HUES48 (cell line): ENCODE measurements around the gene KRTAP20-1.

ENCODE experiments used
- H3K27ac ChIP-seq: one replicate; pipeline ENCODE4 v1.7.0; 2013; ENCODE audit warnings: low read depth, low read length, inconsistent platforms
- H3K27me3 ChIP-seq: 2 replicates; pipeline ENCODE4 v1.6.1; 2013; ENCODE audit warnings: mild to moderate bottlenecking, low read length; ENCODE audit not compliant: control insufficient read depth, insufficient read depth
- H3K36me3 ChIP-seq: 2 replicates; pipeline ENCODE4 v1.6.1; 2013; ENCODE audit warnings: low read length; ENCODE audit not compliant: control insufficient read depth, insufficient read depth
- H3K4me1 ChIP-seq: 2 replicates; pipeline ENCODE4 v1.6.1; 2013; ENCODE audit warnings: mild to moderate bottlenecking, low read length; ENCODE audit not compliant: control insufficient read depth, insufficient read depth
- H3K4me3 ChIP-seq: 2 replicates; pipeline ENCODE4 v1.5.1; 2013; ENCODE audit warnings: mild to moderate bottlenecking, low read depth, low read length
- H3K9ac ChIP-seq: 2 replicates; pipeline ENCODE4 v1.6.1; 2013; ENCODE audit warnings: mild to moderate bottlenecking, low read depth, low read length, moderate library complexity
- H3K9me3 ChIP-seq: 2 replicates; pipeline ENCODE4 v1.6.1; 2013; ENCODE audit warnings: low read length; ENCODE audit not compliant: control insufficient read depth, insufficient read depth

Gene KRTAP20-1, protein sequence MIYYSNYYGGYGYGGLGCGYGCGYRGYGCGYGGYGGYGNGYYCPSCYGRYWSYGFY

DNA sequence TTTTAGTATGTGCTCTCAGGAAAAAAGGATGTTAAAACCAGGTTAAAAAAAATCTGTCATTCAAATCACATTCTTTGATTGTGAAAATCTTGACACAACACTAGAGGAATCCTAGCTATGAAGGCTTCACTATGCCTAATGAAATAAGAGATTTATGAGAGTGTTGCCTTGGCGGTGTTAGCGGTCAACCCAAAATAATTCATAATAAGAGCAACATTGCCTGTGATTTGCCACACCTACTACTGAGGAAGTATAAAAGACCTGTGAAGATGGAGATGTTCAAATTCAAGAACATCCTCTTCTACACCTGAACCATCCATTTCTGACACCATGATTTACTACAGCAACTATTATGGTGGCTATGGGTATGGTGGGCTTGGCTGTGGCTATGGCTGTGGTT lies at the start of gene KRTAP20-1:
Gene KRTAP20-1 (plus strand): TSS at position 301 of the 400 bp plus-strand sequence. CDS start 30 bp downstream, at position 331.
- H3K4me1 ChIP-seq, result no peaks in the 10 kb centered on the region
- H3K4me3 ChIP-seq, result no peak within 1 kb of the TSS
- peaks cover 9% of the 10 kb centered on the region; the same call in 1 of the 2 replicates for H3K9me3 ChIP-seq
- H3K9ac ChIP-seq, result no peak within 1 kb of the TSS
- no peaks in the 10 kb centered on the region for H3K36me3 ChIP-seq
- H3K27me3 ChIP-seq, result no peaks in the 10 kb centered on the region
- H3K27ac ChIP-seq, result no peak within 1 kb of the TSS

DNA sequence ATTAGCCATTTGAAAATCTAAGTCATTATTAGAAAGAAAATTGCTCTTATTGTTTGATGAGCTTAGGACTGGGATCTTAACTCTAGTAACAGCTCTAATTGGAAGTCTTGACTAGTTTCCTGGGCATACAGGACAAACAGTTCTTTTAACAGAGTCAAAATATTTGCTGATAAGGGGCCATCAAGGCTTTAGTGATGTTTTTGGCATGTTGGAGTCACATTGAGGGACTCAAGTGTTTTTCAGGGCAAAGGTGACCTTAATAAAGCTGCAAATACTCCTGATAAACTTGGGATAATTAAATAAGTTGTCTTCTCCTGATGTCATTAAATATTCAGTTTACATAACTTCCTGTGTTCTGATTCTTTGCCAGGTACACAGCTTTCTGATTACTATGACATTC lies 48.6 kb upstream of the KRTAP20-1 start:
- Histone ChIP-seq H3K27me3 (no peaks in the 10 kb centered on the region), H3K9ac (no peak overlapping the region), H3K9me3 (no peaks in the 10 kb centered on the region), H3K27ac (no peak overlapping the region), H3K4me3 (no peak overlapping the region), H3K36me3 (no peaks in the 10 kb centered on the region), H3K4me1 (no peaks in the 10 kb centered on the region)

DNA sequence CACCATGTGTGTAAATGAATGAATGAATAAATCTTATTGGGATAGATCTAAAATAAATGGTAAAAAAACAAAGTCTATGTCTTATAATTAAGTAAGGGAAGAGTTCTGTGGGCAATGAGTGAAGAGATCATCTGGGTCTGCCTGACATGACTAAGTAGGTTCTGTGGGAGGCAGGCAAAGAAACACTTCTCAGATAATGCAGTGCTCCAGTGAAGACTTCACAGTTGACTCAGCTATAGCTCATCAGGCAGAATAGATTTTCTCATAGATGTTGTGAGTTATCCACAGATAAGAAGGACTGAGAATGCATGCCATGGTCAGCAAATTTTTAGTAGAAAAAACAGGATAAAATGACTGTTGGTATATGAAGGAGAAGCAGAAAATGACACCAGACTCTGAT lies 38.5 kb upstream of the KRTAP20-1 start:
- Histone ChIP-seq H3K4me1 (no peaks in the 10 kb centered on the region), H3K4me3 (no peak overlapping the region), H3K27ac (no peak overlapping the region), H3K36me3 (no peaks in the 10 kb centered on the region), H3K27me3 (no peaks in the 10 kb centered on the region), H3K9ac (no peak overlapping the region), H3K9me3 (no peaks in the 10 kb centered on the region)

DNA sequence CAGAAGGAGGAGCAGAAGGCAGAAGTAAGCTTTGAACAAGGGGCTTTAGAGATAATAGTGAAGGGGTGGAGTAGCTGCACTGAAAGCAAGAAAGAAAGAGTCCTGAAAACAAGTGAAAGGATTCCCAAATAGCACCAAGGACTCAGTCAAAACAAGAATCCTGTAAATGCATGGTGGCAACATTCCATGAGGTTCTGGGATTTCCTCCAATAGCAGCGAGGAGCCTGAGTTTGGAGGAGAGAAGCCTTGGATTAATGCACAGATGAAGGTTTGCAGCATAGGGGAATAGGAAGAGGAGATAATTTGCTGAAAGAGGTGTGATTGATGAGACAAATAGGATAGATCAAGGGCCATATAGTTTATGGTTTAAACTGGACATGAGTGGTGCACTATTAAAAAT lies 36.9 kb upstream of the KRTAP20-1 start:
- no peak overlapping the region for H3K27ac ChIP-seq
- no peaks in the 10 kb centered on the region for H3K9me3 ChIP-seq
- H3K4me3 ChIP-seq, result no peak overlapping the region
- no peaks in the 10 kb centered on the region for H3K27me3 ChIP-seq
- H3K9ac ChIP-seq, result no peak overlapping the region
- no peaks in the 10 kb centered on the region for H3K4me1 ChIP-seq
- H3K36me3 ChIP-seq, result no peaks in the 10 kb centered on the region

DNA sequence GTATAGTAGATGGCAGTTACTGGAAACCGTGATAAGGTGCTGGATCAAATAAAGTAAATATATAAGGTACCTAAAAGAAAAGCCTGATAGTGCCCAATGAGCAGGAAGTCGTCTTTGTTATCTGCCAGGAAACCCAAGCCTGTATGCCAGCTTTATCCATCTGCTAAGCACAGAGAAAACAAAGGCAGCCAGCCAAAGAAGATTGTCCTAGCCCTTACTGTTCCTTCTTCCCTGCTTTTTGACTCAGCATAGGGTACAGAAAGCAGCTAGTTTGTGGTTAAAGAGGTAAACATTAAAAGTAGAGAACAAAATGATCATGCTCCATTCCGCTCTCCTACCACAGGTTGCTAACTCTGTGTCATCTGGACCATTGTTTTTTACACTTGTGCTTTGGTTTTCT lies 36.1 kb upstream of the KRTAP20-1 start:
- H3K4me1 ChIP-seq, result no peaks in the 10 kb centered on the region
- no peak overlapping the region for H3K27ac ChIP-seq
- H3K9me3 ChIP-seq, result no peaks in the 10 kb centered on the region
- H3K4me3 ChIP-seq, result no peak overlapping the region
- H3K36me3 ChIP-seq, result no peaks in the 10 kb centered on the region
- H3K27me3 ChIP-seq, result no peaks in the 10 kb centered on the region
- no peak overlapping the region for H3K9ac ChIP-seq

DNA sequence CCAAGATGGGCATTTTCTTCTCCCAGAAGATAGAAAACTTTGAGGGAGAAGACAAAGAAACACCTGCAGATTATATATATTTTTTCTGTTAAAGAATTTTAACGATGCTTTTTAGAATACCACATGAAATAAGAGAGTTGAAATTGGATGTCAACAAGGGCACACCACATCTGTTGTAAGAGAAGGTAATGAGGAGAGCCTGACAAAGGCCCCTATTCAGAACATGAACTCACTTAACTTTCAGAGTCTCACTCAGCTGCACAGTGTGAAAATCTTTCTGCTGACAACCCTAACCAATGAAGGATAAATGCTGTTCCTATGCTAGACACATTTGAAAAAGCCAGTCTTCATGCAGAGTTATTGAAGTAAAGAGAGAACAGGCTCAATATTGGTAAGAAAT lies 33.4 kb upstream of the KRTAP20-1 start:
- Histone ChIP-seq H3K4me1 (no peaks in the 10 kb centered on the region), H3K9me3 (no peaks in the 10 kb centered on the region), H3K27me3 (no peaks in the 10 kb centered on the region), H3K4me3 (no peak overlapping the region), H3K36me3 (no peaks in the 10 kb centered on the region), H3K27ac (no peak overlapping the region), H3K9ac (no peak overlapping the region)

DNA sequence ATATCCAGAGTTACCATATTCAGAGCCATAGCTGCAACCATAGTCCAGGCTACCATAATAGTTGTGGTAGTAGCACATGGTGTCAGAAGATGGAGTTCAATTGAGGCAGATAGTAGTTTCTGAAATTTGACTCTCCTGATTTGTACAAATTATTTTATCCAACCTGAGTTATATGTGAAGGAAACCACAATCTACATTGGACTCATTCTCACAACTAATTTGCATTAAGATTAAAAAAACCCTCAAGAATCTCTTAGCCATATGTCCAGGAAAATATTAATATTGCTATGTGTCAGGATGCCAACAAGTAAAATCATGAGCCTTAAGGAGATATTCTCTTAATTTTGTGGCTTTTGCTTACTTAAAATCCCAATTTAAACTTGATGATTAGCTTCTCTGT lies 25.9 kb upstream of the KRTAP20-1 start, which contains the start of gene KRTAP22-2:
Gene KRTAP22-2 (minus strand): TSS at position 101 of the 400 bp plus-strand sequence.
- Histone ChIP-seq H3K9ac (no peak within 1 kb of the TSS), H3K4me3 (no peak within 1 kb of the TSS), H3K36me3 (no peaks in the 10 kb centered on the region), H3K27ac (no peak within 1 kb of the TSS), H3K9me3 (no peaks in the 10 kb centered on the region), H3K4me1 (no peaks in the 10 kb centered on the region), H3K27me3 (no peaks in the 10 kb centered on the region)

DNA sequence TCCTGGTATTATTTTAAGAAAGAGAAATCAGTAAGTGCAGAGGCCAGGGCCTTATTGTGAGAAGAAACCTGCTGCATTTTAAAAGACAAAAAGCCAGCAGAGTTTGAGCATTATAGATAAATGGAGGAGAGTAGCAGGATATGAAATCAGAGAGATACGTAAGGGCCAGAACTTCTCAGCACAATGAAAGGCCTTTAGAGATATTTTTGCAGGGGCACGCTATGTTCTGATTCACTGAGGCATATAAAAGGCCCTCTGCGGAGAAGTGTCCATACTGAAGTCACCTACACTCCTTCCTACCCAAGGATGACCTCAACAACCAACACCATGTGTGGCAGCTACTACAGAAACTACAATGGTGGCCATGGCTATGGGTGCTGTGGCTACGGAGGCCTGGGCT lies 24.1 kb upstream of the KRTAP20-1 start, which contains the start of gene KRTAP6-3:
Gene KRTAP6-3 (plus strand): TSS at position 301 of the 400 bp plus-strand sequence. CDS start 6 bp downstream, at position 307.
- Histone ChIP-seq H3K27me3 (no peaks in the 10 kb centered on the region), H3K9ac (no peak within 1 kb of the TSS), H3K36me3 (no peaks in the 10 kb centered on the region), H3K9me3 (no peaks in the 10 kb centered on the region), H3K4me1 (no peaks in the 10 kb centered on the region), H3K27ac (no peak within 1 kb of the TSS), H3K4me3 (no peak within 1 kb of the TSS)

DNA sequence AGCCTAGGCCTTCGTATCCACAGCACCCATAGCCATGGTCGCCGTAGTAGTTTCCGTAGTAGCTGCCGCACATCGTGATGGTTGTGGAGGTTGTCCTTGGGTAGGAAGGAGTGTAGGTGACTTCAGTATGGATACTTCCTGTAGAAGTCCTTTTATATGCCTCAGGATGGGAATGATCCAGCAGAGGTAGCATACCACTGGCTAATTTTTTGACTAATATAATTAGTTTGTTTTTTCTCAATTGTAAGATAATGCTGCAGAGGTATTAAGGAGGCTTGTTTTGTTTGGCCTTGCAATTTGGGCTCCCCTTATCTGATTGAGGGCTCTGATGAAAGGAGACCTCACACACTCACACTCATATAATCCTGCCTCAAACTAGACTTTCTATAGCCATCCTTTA lies 17.4 kb upstream of the KRTAP20-1 start, which contains the start of gene KRTAP6-2:
Gene KRTAP6-2 (minus strand): TSS at position 101 of the 400 bp plus-strand sequence. CDS start 28 bp downstream, at position 73.
- no peaks in the 10 kb centered on the region for H3K4me1 ChIP-seq
- no peak within 1 kb of the TSS for H3K27ac ChIP-seq
- no peak within 1 kb of the TSS for H3K9ac ChIP-seq
- no peaks in the 10 kb centered on the region; the same call in 1 of the 2 replicates for H3K9me3 ChIP-seq
- H3K36me3 ChIP-seq, result no peaks in the 10 kb centered on the region
- H3K4me3 ChIP-seq, result no peak within 1 kb of the TSS
- no peaks in the 10 kb centered on the region for H3K27me3 ChIP-seq

DNA sequence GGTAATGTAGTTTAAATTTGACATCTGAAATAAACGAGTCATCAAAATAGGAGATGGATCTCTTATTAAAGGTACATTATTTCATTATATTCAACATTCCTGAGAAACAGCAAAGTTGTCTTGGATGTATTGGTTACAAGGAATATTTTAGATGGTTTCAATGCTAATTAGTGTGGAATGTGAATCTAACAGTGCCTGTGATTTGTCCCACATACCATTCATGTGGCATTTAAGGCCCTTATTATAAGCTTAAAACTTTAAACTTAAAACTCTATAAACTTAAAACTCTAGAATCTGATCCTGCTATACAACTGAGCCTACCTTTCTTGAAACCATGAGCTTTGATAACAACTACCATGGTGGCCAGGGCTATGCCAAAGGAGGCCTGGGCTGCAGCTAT lies 15.4 kb upstream of the KRTAP20-1 start, which contains the start of gene KRTAP22-1:
Gene KRTAP22-1 (plus strand): TSS at position 301 of the 400 bp plus-strand sequence.
- Histone ChIP-seq H3K27me3 (no peaks in the 10 kb centered on the region), H3K9me3 (no peaks in the 10 kb centered on the region; the same call in 1 of the 2 replicates), H3K27ac (no peak within 1 kb of the TSS), H3K36me3 (no peaks in the 10 kb centered on the region), H3K9ac (no peak within 1 kb of the TSS), H3K4me3 (no peak within 1 kb of the TSS), H3K4me1 (no peaks in the 10 kb centered on the region)

DNA sequence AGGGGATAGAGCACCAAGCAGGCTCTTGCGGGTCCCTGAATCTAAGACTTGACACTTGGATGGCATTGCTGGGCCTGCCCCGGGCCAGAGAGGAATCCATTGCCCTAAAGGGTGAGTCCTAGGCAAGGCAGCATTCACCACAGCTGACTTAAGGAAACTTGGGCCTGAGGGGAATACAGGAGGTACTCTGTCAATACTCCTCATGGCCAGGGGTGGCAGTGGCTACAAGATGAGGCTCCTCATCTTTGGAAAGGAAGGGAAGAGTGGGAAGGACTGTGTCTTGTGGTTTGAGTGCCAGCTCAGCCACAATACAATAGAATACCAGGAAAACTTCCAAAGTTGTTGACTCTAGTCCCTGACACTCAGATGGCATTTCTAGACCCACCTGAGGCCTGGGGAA lies 10.3 kb upstream of the KRTAP20-1 start:
- Histone ChIP-seq H3K4me1 (no peaks in the 10 kb centered on the region), H3K27ac (no peak overlapping the region), H3K9me3 (0 out of 2 replicates have a peak, but pooled peaks cover under 1% of the 10 kb centered on the region), H3K9ac (no peak overlapping the region), H3K4me3 (no peak overlapping the region), H3K36me3 (no peaks in the 10 kb centered on the region), H3K27me3 (no peaks in the 10 kb centered on the region)
